ENCODE results near the gene NRCAM.

NRCAM gene

GRCh38 chr7:108452707-108453106 is 3.5 kb downstream of the NRCAM start:
- no peak for TF ChIP-seq GATA1 (IDR thresholded peaks at IDR 0.05; ENCODE audit: low read depth, low read length)
- no peak for TF ChIP-seq POLR2A (IDR thresholded peaks at IDR 0.05; ENCODE audit: low read length)
- peak; percentile 30 to 41 for DNase-seq

GRCh38 chr7:108451296-108451848 is 4.9 kb downstream of the NRCAM start:
- no peak for TF ChIP-seq POLR2A (IDR thresholded peaks at IDR 0.05; ENCODE audit: low read length)
- TF ChIP-seq GATA1 (IDR thresholded peaks at IDR 0.05; ENCODE audit: low read depth, low read length): no peak
- no peak for DNase-seq

DNA sequence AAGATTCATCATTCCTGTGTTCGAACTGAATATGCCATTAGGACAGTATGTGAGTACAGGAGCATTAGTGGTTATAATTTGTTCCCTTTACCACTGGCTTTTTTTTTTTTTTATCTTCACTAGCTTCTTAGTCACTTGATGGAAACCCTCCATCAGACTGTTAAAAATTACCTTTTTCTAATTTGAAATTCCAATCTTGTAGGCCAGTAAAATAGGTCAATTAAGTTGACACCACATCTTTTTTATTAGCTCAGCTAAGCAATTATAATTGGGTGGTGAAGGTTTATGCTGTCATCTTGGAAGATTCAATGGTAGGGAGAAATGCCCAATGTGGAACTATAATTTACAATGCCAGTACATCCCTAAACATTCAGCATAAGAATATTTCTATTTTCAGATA is 6.1 kb downstream of the NRCAM start:
- no peak for TF ChIP-seq POLR2A (IDR thresholded peaks at IDR 0.05; ENCODE audit: low read length)
- no peak for TF ChIP-seq GATA1 (IDR thresholded peaks at IDR 0.05; ENCODE audit: low read depth, low read length)
- DNase-seq: no peak

DNA sequence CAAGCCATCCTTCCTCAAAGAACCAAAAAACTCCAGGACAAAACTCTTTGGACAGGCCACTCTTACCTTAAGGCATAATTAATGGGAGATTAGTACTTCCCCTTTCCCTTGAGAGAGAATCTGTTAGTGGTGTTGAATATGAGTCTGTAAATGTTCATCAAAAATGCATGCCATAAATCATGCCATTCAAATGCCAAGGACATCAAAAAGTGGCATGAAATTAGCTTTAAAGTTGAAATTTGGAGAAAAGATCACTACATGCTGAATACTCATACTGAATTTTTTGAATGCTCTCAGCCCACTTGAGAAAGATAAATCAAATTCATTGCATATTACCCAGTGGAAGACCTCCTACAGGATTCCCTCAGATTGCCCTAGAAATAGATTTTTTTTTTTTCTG is 6.7 kb downstream of the NRCAM start:
- no peak for TF ChIP-seq POLR2A (IDR thresholded peaks at IDR 0.05; ENCODE audit: low read length)
- TF ChIP-seq GATA1 (IDR thresholded peaks at IDR 0.05; ENCODE audit: low read depth, low read length): no peak
- DNase-seq: no peak

DNA sequence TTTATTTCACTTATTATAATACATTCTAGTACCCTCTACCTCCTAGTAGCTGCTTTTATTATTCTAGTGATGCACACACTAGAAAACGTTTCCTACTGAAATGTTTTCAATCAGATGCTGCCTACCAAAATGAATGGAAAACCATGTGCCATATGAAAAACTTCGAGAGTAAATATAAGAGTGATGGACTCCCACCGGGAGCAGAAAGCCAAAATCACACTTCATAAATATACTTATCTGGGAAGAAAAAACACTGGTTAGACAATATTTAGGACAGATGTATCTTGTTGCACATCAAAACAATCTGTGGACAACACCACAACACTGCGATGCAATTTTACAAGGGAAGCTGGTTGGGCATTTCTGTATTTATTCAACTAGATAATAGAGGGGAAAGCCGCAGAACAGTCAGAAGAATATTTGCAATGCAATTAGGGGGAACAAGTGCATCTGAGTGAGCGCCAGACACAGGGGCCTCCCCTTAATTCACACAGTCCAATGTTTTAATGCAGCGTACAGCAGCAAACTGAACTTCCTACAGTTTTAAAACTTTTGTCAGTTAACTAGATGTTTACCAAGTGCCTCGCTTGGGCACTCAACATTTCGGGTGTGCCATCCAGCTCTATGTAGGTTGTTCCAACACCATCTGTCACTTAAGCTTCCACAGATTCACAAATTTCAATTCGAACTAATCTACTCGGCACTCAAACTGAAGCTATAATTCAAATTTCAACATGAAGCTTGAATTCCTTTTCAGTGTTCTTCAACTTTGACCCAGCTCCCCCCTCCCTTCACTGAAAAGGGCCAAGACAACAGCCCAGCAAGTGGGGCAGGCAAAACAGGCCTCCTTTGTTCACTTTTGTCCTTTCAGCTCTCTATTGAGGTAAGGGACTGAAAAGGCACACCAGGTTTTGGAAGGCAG is 7.4 kb downstream of the NRCAM start:
- no peak for DNase-seq

GRCh38 chr7:108442039-108442568 is 14.1 kb downstream of the NRCAM start:
- DNase-seq: no peak

More for the DNA sequence above, 7.4 kb downstream of the NRCAM start:
- TF ChIP-seq POLR2A (IDR thresholded peaks at IDR 0.05; ENCODE audit: low read length) (no peak), GATA1 (IDR thresholded peaks at IDR 0.05; ENCODE audit: low read depth, low read length) (no peak)

DNA sequence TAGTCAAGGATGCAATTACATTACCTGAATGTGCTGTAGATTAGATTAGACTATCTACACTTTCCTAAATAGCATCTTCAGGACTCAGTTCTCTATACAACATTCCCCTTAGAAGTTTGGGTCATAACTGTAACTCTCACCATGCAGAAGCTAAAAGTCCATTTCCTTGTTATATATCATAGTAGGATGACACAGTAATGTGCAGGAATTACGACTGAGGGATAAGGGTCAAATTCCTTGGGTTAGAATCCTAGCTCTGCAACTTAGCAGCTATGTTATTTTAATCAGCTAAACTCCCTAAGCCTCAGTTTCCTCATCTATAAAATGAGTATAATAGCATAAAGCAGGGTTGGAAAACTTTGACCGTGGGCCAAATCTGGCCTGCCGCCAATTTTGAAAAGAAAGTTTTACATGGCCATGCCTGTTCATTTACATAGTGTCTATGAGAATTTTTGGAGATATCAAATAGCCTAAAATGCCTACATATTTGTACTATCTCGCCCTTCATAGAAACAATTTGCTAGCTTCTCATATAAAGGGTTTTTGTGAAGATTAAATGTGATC is 14.8 kb downstream of the NRCAM start:
- no peak for TF ChIP-seq GATA1 (IDR thresholded peaks at IDR 0.05; ENCODE audit: low read depth, low read length)
- TF ChIP-seq POLR2A (IDR thresholded peaks at IDR 0.05; ENCODE audit: low read length): no peak
- DNase-seq: no peak

More at GRCh38 chr7:108442039-108442568, 14.1 kb downstream of the NRCAM start:
- no peak for TF ChIP-seq GATA1 (IDR thresholded peaks at IDR 0.05; ENCODE audit: low read depth, low read length)
- TF ChIP-seq POLR2A (IDR thresholded peaks at IDR 0.05; ENCODE audit: low read length): no peak

GRCh38 chr7:108440613-108441012 is 15.6 kb downstream of the NRCAM start:
- DNase-seq: no peak
- no peak for TF ChIP-seq GATA1 (IDR thresholded peaks at IDR 0.05; ENCODE audit: low read depth, low read length)
- TF ChIP-seq POLR2A (IDR thresholded peaks at IDR 0.05; ENCODE audit: low read length): no peak

GRCh38 chr7:108436906-108437305 is 19.3 kb downstream of the NRCAM start:
- no peak for DNase-seq
- TF ChIP-seq GATA1 (IDR thresholded peaks at IDR 0.05; ENCODE audit: low read depth, low read length) (no peak), POLR2A (IDR thresholded peaks at IDR 0.05; ENCODE audit: low read length) (no peak)

- DNase-seq: no peak
- TF ChIP-seq POLR2A (IDR thresholded peaks at IDR 0.05; ENCODE audit: low read length) (no peak), GATA1 (IDR thresholded peaks at IDR 0.05; ENCODE audit: low read depth, low read length) (no peak)
Measured at GRCh38 chr7:108434010-108434409, 22.2 kb downstream of the NRCAM start.

DNA sequence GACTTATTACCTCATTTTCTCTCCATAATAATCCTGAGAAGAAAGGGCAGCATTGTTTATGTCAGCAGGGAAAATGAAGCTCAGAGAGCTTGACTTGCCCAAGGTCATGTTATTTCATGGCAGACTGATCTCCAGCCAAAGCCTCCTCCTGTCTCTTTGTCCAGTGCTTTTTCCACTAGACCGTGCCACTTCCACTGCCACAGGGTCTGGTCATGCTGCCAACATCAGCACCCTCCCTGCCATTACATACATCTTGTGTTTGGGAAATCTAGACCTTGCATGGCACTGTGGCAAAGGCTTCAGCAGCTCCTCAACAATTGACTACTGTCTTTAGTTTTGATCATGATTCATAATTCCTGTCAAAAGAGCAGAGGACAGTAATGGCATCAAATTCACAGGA is 25.1 kb downstream of the NRCAM start:
- DNase-seq: no peak
- no peak for TF ChIP-seq GATA1 (IDR thresholded peaks at IDR 0.05; ENCODE audit: low read depth, low read length)
- TF ChIP-seq POLR2A (IDR thresholded peaks at IDR 0.05; ENCODE audit: low read length): no peak

DNA sequence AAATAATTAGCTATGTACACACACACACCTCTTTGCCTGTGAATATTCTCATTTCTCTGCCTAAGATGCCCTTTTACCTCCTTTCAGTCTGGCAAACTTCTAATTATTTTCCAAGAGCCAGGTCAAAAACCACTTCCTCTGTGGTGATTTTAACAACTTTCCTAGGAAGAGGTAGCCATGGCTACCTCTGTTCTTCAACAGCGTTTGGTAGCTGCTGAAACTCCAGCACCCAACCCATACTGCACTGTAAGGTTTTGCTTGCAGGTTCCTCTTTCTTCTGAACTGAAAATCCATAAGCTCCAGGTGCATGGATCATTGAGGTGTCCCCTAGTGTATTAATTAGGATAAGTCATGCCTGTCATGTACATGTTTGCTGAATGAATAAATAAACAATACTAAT is 25.6 kb downstream of the NRCAM start:
- TF ChIP-seq POLR2A (IDR thresholded peaks at IDR 0.05; ENCODE audit: low read length): no peak
- no peak for TF ChIP-seq GATA1 (IDR thresholded peaks at IDR 0.05; ENCODE audit: low read depth, low read length)
- DNase-seq: no peak

DNA sequence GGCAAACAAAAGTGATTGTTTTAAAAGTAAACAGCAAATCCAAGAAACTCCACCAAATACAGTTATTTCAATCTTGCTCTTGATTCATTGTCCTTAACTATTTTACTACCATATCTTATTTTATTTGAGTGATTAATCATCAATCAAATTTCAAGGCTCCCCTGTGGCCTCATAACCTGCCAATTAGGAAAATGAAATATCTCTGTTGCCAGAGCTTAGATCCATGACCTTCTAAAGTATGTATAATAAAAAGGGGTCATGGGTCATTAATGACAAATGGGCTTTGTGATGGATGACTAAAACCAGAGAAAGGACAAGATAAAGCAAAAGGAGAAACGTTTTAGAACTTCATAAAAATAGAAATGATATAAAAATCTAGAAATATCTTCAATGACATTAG is 28.5 kb downstream of the NRCAM start:
- DNase-seq: no peak
- TF ChIP-seq GATA1 (IDR thresholded peaks at IDR 0.05; ENCODE audit: low read depth, low read length) (no peak), POLR2A (IDR thresholded peaks at IDR 0.05; ENCODE audit: low read length) (no peak)

GRCh38 chr7:108425714-108426275 is 30.4 kb downstream of the NRCAM start:
- TF ChIP-seq GATA1 (IDR thresholded peaks at IDR 0.05; ENCODE audit: low read depth, low read length): no peak
- no peak for TF ChIP-seq POLR2A (IDR thresholded peaks at IDR 0.05; ENCODE audit: low read length)
- no peak for DNase-seq
